ENCODE results near the gene VPS9D1.

- TF ChIP-seq, protein P1, sequence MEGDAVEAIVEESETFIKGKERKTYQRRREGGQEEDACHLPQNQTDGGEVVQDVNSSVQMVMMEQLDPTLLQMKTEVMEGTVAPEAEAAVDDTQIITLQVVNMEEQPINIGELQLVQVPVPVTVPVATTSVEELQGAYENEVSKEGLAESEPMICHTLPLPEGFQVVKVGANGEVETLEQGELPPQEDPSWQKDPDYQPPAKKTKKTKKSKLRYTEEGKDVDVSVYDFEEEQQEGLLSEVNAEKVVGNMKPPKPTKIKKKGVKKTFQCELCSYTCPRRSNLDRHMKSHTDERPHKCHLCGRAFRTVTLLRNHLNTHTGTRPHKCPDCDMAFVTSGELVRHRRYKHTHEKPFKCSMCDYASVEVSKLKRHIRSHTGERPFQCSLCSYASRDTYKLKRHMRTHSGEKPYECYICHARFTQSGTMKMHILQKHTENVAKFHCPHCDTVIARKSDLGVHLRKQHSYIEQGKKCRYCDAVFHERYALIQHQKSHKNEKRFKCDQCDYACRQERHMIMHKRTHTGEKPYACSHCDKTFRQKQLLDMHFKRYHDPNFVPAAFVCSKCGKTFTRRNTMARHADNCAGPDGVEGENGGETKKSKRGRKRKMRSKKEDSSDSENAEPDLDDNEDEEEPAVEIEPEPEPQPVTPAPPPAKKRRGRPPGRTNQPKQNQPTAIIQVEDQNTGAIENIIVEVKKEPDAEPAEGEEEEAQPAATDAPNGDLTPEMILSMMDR (IDR thresholded peaks at IDR 0.05) = no peak
- TF ChIP-seq POLR2A (IDR thresholded peaks at IDR 0.05) = no peak
Measured at GRCh38 chr16:89738072-89738377, 17.3 kb upstream of the VPS9D1 start.
